H1 (cell line): Measurements from ENCODE around the gene CEP104.

Experiments used
- EP300 ChIP-seq, 2 experiments: IDR thresholded peaks; 1 replicate in 1 of 2; 2 replicates in 1 of 2; pipeline ENCODE4 v1.6.1; 2011 to 2012; ENCODE audit warnings: low read depth in 2 of 2, low read length in 2 of 2, mild to moderate bottlenecking in 2 of 2, borderline replicate concordance in 1 of 2, inconsistent platforms in 1 of 2, moderate library complexity in 1 of 2
- EZH2 ChIP-seq: fragments of 200-600 bp; sonication (generic); IDR thresholded peaks from 2 replicates; pipeline ENCODE4 v1.7.1; 2012; ENCODE audit warnings: low read depth, mild to moderate bottlenecking, moderate library complexity, low read length, inconsistent platforms; ENCODE audit not compliant: severe bottlenecking
- JUN ChIP-seq: IDR thresholded peaks from 2 replicates; pipeline ENCODE4 v1.6.1; 2011; ENCODE audit warnings: low read depth, mild to moderate bottlenecking, improper control_type of control experiment, low read length
- NRF1 ChIP-seq: IDR thresholded peaks from 2 replicates; pipeline ENCODE4 v1.6.1; 2011; ENCODE audit warnings: mild to moderate bottlenecking, low read depth, low read length, improper control_type of control experiment
- YY1 ChIP-seq: IDR thresholded peaks from 2 replicates; pipeline ENCODE4 v1.6.1; 2011; ENCODE audit warnings: low read depth, mild to moderate bottlenecking, low read length
- TF ChIP-seq, protein P1 (sequence below), 3 experiments: IDR thresholded peaks; 1 replicate in 2 of 3; 2 replicates in 1 of 3; pipeline versions ENCODE4 v1.5.1 to v1.6.1; 2011; ENCODE audit warnings: low read length in 3 of 3, mild to moderate bottlenecking in 3 of 3, inconsistent platforms in 2 of 3, low read depth in 1 of 3, moderate library complexity in 1 of 3; ENCODE audit not compliant: insufficient read depth in 1 of 3; ENCODE audit errors: control extremely low read depth in 1 of 3

DNA sequence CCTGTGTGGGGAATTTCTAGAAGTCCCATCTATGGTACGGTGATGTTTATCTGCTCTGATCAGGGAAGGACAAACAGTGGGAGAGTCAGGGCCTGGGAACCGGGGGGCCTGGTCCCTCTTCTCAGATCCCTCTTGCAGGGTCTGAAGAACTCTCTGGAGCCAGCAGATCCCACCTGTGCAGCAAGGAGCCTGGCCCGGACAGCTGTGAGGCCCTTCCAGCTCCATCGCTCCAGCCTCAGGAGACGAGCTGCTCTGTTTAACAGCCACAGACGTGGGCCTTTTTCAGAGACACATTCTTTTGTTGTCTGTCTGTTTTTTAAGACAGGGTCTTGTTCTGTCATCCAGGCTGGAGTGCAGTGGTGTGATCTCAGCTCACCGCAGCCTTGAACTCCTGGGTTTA, 28.6 kb upstream of the CEP104 start:
- TF ChIP-seq JUN = no peak
- TF ChIP-seq, protein P1, sequence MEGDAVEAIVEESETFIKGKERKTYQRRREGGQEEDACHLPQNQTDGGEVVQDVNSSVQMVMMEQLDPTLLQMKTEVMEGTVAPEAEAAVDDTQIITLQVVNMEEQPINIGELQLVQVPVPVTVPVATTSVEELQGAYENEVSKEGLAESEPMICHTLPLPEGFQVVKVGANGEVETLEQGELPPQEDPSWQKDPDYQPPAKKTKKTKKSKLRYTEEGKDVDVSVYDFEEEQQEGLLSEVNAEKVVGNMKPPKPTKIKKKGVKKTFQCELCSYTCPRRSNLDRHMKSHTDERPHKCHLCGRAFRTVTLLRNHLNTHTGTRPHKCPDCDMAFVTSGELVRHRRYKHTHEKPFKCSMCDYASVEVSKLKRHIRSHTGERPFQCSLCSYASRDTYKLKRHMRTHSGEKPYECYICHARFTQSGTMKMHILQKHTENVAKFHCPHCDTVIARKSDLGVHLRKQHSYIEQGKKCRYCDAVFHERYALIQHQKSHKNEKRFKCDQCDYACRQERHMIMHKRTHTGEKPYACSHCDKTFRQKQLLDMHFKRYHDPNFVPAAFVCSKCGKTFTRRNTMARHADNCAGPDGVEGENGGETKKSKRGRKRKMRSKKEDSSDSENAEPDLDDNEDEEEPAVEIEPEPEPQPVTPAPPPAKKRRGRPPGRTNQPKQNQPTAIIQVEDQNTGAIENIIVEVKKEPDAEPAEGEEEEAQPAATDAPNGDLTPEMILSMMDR (IDR thresholded peaks at IDR 0.05; ENCODE audit: control extremely low read depth in 1 of 3, insufficient read depth in 1 of 3, low read depth in 1 of 3, low read length in 3 of 3) = no peak
- no peak for TF ChIP-seq EP300 (IDR thresholded peaks at IDR 0.05; ENCODE audit: borderline replicate concordance in 1 of 2, low read depth in 2 of 2, low read length in 2 of 2)
- TF ChIP-seq NRF1 = no peak
- no peak for TF ChIP-seq YY1
- TF ChIP-seq EZH2 = no peak
